Lower leg skin (tissue), 3 donors: ENCODE results near the gene RANBP3.

Experiments used
- CTCF ChIP-seq, 3 donors: fragments of 450-650 bp; IDR thresholded peaks; one replicate each; pipeline ENCODE4 v1.5.1; 2016; ENCODE audit warnings: antibody characterized with exemption in 3 of 3, mild to moderate bottlenecking in 3 of 3, moderate library complexity in 2 of 3
- POLR2A ChIP-seq, 2 donors: fragments of 450-650 bp; IDR thresholded peaks; one replicate each; pipeline ENCODE4 v1.6.1; 2016 to 2017; ENCODE audit warnings: antibody characterized with exemption in 2 of 2, mild to moderate bottlenecking in 1 of 2, moderate library complexity in 1 of 2

- TF ChIP-seq CTCF (IDR thresholded peaks at IDR 0.05) (no peak), POLR2A (IDR thresholded peaks at IDR 0.05) (no peak)
These were observed 637 bp downstream of the RANBP3 start for GRCh38 chr19:5977222-5977784.
